Body of pancreas (tissue), 4 donors: ENCODE measurements around the gene MAMDC2. TPM values are rescaled to one million over a fixed set of nuclear protein-coding genes. Genes with fewer than 3 reads are reported as not detected.

Experiments
- ATAC-seq: fragments of 150-250 bp; one replicate; pipeline ENCODE4 v1.9.1; 2016
- DNase-seq, 4 donors: peaks; one replicate each; pipeline ENCODE4 v3.0.0-alpha.2; 2019
- H3K27ac ChIP-seq, 4 donors: fragments of 200-600 bp; sonication (generic); 1 replicate in 3 of 4; 2 replicates in 1 of 4; pipeline versions ENCODE4 v1.5.1 to v1.6.1; 2016 to 2019; ENCODE audit warnings: mild to moderate bottlenecking in 1 of 4, mixed read lengths in 1 of 4, moderate library complexity in 1 of 4
- H3K27me3 ChIP-seq, 2 donors: fragments of 200-600 bp; sonication (generic); one replicate each; pipeline ENCODE4 v1.6.0; 2016; ENCODE audit warnings: mild to moderate bottlenecking in 1 of 2
- H3K36me3 ChIP-seq, 2 donors: fragments of 200-600 bp; sonication (generic); replicated peaks in 1 of 2; 2 replicates each; pipeline ENCODE4 v1.5.1; 2016; ENCODE audit warnings: low read depth in 2 of 2; ENCODE audit not compliant: insufficient read depth in 1 of 2
- H3K4me1 ChIP-seq: fragments of 200-600 bp; sonication (generic); one replicate; pipeline ENCODE4 v1.6.0; 2016
- H3K4me3 ChIP-seq, 2 donors: fragments of 200-600 bp; sonication (generic); 1 replicate in 1 of 2; 2 replicates in 1 of 2; pipeline ENCODE4 v1.5.1; 2016 to 2019
- H3K9me3 ChIP-seq, 3 donors: fragments of 200-600 bp; sonication (generic); 1 replicate in 2 of 3; 2 replicates in 1 of 3; pipeline ENCODE4 v1.5.1; 2016
- CTCF ChIP-seq, 7 experiments: fragments of 450-650 bp in 4 of 7; fragments of 200-600 bp in 3 of 7; sonication (generic) in 3 of 7; IDR thresholded peaks; one replicate each; pipeline ENCODE4 v1.5.1; 2016 to 2019; ENCODE audit warnings: antibody characterized with exemption in 7 of 7
- POLR2A ChIP-seq, 3 donors: fragments of 450-650 bp; IDR thresholded peaks; one replicate each; pipeline ENCODE4 v1.6.1; 2016; ENCODE audit warnings: antibody characterized with exemption in 3 of 3, mild to moderate bottlenecking in 2 of 3
- WGBS, 2 donors: methylation state at CpG; one replicate each; pipeline ENCODE4 v1.1.5; 2017; 5-methylcytosine and 5-hydroxymethylcytosine counted together
- intact Hi-C: fragments of 100-400 bp; cut with DNase I; formaldehyde crosslinking; loops from one replicate; pipeline ENCODE4 v1.15.1; 2023
- total RNA-seq, 2 donors: library from RNA; depleted of rRNA; stranded (reverse); fragments of >200 nt; gene quantifications; one replicate each; pipeline ENCODE4 v1.1.0, GENCODE V29; 2016

Gene MAMDC2
- total RNA-seq, 2 donors from 2014 or later = 4.0 to 17.1 TPM

GRCh38 chr9:70073756-70074155 is 30.1 kb downstream of the MAMDC2 start:
- no peak overlapping the region for H3K27ac ChIP-seq
- ATAC-seq (no peak), DNase-seq (no peak)
- no peaks in the 10 kb centered on the region for H3K27me3 ChIP-seq
- intact Hi-C loops = no loop called here
- TF ChIP-seq CTCF (IDR thresholded peaks at IDR 0.05) (no peak), POLR2A (IDR thresholded peaks at IDR 0.05) (no peak)
- H3K4me1 ChIP-seq = peaks cover 16% of the 10 kb centered on the region
- no peaks in the 10 kb centered on the region for H3K9me3 ChIP-seq
- H3K36me3 ChIP-seq = no peaks in the 10 kb centered on the region
- no peak overlapping the region for H3K4me3 ChIP-seq

- no peak overlapping the region for H3K27ac ChIP-seq
- 72 to 77% methylated on average over 3 of the region's 3 CpGs for WGBS, 2 donors
These were observed 33.0 kb downstream of the MAMDC2 start for GRCh38 chr9:70076678-70077077.

GRCh38 chr9:70079417-70080037 is 35.9 kb downstream of the MAMDC2 start:
- no peak for TF ChIP-seq CTCF (IDR thresholded peaks at IDR 0.05)
- no peak for TF ChIP-seq POLR2A (IDR thresholded peaks at IDR 0.05)
- DNase-seq (peak; percentile 81 to 91 (median 88)), ATAC-seq (peak; percentile 92)
- Histone ChIP-seq H3K36me3 (no peaks in the 10 kb centered on the region), H3K9me3 (no peaks in the 10 kb centered on the region), H3K27me3 (no peaks in the 10 kb centered on the region), H3K4me1 (peaks cover 30% of the 10 kb centered on the region), H3K4me3 (no peak overlapping the region), H3K27ac (peak overlapping the region; percentile 49 to 70 (median 52))
- WGBS, 2 donors = 20 to 21% methylated on average over 2 of the region's 2 CpGs
- intact Hi-C loops = no loop called here

More at GRCh38 chr9:70076678-70077077, 33.0 kb downstream of the MAMDC2 start:
- H3K4me3 ChIP-seq = no peak overlapping the region
- no peak for DNase-seq
- H3K27me3 ChIP-seq = no peaks in the 10 kb centered on the region
- TF ChIP-seq POLR2A (IDR thresholded peaks at IDR 0.05) (no peak), CTCF (IDR thresholded peaks at IDR 0.05) (no peak)
- peaks cover 30% of the 10 kb centered on the region for H3K4me1 ChIP-seq
- H3K9me3 ChIP-seq = no peaks in the 10 kb centered on the region
- intact Hi-C loops = no loop called here
- no peaks in the 10 kb centered on the region for H3K36me3 ChIP-seq
- ATAC-seq = no peak

- intact Hi-C loops = no loop called here
- Histone ChIP-seq H3K4me3 (no peak overlapping the region), H3K27me3 (no peaks in the 10 kb centered on the region), H3K9me3 (no peaks in the 10 kb centered on the region), H3K27ac (peak overlapping the region; percentile 12 to 70 (median 41)), H3K4me1 (peaks cover 30% of the 10 kb centered on the region), H3K36me3 (no peaks in the 10 kb centered on the region)
- ATAC-seq = peak; percentile 88
- WGBS, 2 donors = 8 to 14% methylated on average over 5 of the region's 5 CpGs
- TF ChIP-seq POLR2A (IDR thresholded peaks at IDR 0.05) = no peak
- peak; percentile 49 to 74 (median 58) for DNase-seq
These were observed 37.0 kb downstream of the MAMDC2 start for GRCh38 chr9:70080481-70081119.

GRCh38 chr9:70081120-70081495 is 37.5 kb downstream of the MAMDC2 start:
- H3K36me3 ChIP-seq = no peaks in the 10 kb centered on the region
- TF ChIP-seq POLR2A (IDR thresholded peaks at IDR 0.05) (no peak), CTCF (IDR thresholded peaks at IDR 0.05) (no peak)
- H3K4me1 ChIP-seq = peaks cover 30% of the 10 kb centered on the region
- intact Hi-C loops = no loop called here
- peak overlapping the region; percentile 12 to 70 (median 41) for H3K27ac ChIP-seq
- no peak for DNase-seq
- 3 to 14% methylated on average over 1 of the region's 1 CpG for WGBS, 2 donors
- no peaks in the 10 kb centered on the region for H3K9me3 ChIP-seq
- no peak overlapping the region for H3K4me3 ChIP-seq
- ATAC-seq = no peak
- H3K27me3 ChIP-seq = no peaks in the 10 kb centered on the region
